HUDEP-2 (cell line): ENCODE data around the gene CRTC2.
"Not testable (repeated sequence)": the region's sequence is repeated elsewhere in the genome, so short reads cannot be mapped to it uniquely, and the experiment has no call there.

Source experiments
- DNase-seq, 76 experiments: peaks; one replicate each; lab custom pipeline; 2025; ENCODE audit not compliant: unreplicated experiment in 76 of 76; lab: John Stamatoyannopoulos, UW

The CRTC2 gene

DNA sequence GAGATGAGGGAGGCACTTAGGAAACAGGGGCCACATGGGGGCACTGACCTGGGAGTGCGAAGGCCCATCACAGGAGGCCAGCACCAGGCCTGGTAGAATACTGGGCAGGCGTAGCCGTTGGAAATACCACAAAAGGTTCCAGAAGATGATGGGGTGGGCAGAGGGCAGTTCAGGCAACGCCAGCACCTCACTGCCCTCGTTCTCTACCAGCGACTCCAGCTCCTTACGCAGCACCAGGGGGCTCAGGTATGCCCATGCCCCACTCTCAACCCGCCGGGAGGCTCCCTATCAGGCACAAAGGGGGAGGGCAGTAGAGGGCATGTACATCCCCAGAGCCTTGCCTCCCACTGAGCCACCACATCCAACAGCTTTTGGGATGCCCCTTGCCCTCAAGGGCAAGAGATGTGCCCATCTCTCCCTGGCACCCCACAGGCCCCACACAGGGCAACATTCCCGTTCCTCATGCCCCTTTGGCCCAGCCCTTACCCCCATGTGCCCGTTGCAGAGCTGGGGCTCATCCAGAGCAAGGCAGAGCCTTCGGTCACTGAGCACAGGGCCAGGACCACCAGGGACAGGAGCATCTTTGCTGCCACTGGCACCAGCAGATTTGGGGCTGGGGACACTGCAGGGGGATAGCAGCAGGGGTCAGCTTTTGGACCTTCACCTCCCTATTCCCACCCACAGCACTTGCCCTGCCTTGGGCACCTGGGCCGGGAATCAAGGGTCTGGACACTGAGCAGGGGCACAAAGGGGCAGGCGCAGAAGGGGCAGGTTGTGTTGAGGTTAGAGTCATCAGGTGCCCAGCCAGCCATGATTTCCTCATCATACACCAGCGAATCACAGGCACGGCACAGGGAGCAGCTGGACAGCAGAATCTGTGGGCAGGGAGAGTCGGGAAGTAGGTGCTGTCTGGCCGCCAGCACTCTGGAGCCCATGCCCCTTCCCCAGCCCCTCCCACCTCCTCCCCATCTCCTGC is 26.0 kb downstream of the CRTC2 start:
- no peak for DNase-seq

GRCh38 chr1:153929981-153930948 is 28.1 kb downstream of the CRTC2 start:
- DNase-seq = no peak

DNA sequence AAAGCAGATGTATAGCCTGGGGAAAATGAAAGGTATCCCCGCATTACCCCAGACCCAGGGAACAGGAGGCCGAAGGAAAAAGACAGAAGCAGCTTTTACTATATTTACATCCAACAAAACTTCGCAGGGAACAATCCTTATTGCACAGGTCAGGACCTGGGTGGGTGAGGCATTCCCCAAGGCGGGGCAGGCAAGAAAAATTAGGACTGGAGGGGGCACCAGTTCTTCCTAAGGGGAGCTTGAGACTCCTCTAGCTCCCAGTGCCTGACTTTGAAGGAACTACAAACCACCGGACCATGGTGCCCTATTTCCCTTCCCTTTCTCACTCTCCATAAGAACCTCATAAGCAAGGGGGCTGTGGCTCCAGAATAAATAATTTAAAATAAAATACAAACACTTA is 29.0 kb downstream of the CRTC2 start:
- DNase-seq = no peak

DNA sequence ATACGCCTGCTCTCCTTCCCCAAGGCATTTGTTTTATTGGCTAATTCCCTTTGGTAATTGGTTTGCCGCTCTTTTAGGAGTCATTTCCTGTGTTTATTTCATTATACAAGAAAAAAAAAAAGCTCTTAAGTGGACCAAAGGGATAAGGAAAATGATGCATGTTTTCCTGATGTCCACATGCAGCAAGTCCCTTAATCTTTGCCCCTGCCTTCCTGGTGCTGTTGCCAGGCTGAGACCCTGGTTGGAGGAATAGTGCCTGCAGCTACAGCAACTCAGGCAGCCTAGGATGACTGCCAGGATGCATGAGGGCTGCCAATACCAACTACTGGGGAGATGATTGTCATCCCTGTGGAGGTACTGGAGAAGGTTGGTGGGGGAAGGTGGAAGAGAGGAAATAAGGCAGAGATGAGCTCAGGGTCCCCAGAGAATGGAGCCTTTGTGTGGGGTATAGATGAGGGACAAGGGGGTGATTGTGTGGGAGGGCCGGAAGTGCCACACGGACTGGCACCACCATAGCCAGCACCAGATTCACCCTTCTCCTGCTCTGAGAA is 29.5 kb downstream of the CRTC2 start:
- DNase-seq = no peak

- DNase-seq = no peak
These were observed 30.2 kb downstream of the CRTC2 start for GRCh38 chr1:153928245-153928644.

GRCh38 chr1:153926405-153926804 is 32.0 kb downstream of the CRTC2 start:
- no peak for DNase-seq

DNA sequence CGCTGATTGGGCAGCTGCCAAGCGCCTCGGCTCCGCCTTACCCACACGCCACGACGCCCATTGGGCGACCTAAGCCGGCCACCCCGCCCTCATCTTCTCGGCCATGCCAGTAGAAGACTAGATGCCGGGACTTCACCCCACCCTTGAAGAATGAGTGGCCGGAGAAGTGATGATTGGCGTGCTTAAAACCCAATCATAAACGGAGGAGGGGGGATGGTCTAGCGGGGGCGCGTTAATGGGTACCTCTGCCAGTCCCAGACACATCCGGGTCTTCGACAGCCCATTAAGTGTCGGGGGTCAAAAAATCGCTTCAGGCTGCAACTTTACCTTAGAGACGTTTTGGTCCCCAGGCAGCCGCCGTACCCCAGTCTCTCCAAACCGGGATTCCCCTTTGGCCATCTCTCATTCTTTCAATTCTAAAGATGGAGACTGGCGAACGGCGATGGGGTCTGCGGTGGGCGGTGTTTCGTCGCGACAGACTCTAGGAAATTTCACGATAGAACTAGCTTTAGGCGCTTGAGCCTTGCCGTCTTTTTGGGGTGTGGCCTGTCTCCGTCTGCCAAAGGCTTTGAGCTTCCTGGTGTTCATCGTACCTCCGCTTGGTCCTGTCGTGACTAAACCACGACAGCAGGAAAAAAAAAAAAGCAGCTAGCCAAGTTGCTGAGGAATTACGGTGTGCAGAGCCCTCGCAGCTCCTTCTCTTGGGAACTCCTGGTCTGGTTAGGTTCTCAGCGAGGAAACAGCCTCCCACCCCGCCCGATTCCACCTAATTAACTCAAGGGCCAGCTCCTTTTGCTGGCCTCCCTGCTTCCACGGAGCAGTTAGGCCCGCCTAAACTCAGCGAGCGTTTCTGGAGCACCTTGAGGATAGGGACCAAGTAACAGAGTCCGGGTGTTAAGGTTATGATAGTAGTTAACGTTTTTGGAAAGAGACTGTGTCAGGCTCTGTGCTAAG is 35.2 kb downstream of the CRTC2 start, which contains the start of gene GATAD2B:
Gene GATAD2B (minus strand): TSS at position 1 of the 954 bp plus-strand sequence. CDS start 94,625 bp downstream, outside the sequence.
- peak in 75 of 76 experiments; percentile 90 to 100 (median 99) for DNase-seq

DNA sequence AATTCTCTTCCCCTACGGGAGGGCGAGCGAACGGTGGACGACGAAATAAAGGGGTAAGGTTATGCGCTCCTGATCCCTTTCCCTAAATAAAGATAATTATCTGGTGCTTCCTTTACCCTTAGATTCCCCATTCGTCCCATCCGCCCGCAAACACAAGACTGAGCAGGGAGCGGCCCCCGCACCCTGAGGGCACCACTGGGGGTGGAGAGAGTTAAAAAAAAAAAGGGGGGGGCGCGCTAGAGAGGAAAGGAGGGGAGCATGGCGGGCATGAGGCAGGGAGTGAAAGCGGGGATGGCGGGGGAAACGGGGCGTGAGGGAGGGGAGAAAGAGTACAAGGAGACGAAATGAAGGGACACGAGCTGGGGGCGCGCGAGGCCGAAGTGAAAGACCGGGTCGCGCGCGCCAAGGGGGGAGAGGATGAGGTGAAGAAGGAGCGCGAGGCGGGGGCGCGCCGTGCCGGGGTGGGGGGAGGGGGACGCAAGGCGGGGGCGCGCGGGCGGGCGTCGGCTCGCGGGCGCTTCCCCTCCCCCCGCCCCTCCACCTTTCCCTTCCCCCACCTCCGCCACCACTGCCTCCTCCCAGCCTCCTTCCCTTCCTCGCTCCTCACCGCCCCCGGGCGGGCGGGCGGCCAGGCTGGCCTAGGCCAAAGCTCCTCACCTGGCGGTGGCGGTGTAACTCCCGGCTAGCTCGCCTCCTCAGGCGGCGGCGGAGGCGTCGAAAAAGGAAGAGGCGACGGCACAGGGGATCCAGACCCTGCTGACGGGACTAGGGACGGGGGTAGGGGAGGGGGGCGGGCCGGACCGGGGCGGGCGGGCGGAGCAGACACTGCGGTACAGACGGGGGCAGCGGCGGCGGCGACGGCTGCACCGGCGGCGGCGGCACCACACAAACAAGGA is 36.1 kb downstream of the CRTC2 start:
- peak in 54 of 76 experiments; percentile 19 to 83 (median 66) for DNase-seq

DNA sequence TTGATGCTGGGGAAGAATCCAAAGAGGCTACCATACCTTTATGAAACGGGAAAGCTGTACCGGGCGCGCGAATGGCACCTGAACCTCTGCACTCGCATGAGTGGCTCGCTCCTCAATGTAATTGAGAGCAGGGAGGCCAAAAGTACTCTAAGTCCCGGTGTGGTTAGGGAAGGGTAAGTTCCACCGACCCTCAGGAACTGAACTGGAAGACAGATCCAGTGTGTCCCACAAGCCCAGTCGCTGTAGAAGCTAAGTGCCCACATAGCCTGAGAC is 36.7 kb downstream of the CRTC2 start:
- peak in 1 of 76 experiments; percentile 19 for DNase-seq

- DNase-seq = no peak
These were observed 37.2 kb downstream of the CRTC2 start for GRCh38 chr1:153921080-153921802.

DNA sequence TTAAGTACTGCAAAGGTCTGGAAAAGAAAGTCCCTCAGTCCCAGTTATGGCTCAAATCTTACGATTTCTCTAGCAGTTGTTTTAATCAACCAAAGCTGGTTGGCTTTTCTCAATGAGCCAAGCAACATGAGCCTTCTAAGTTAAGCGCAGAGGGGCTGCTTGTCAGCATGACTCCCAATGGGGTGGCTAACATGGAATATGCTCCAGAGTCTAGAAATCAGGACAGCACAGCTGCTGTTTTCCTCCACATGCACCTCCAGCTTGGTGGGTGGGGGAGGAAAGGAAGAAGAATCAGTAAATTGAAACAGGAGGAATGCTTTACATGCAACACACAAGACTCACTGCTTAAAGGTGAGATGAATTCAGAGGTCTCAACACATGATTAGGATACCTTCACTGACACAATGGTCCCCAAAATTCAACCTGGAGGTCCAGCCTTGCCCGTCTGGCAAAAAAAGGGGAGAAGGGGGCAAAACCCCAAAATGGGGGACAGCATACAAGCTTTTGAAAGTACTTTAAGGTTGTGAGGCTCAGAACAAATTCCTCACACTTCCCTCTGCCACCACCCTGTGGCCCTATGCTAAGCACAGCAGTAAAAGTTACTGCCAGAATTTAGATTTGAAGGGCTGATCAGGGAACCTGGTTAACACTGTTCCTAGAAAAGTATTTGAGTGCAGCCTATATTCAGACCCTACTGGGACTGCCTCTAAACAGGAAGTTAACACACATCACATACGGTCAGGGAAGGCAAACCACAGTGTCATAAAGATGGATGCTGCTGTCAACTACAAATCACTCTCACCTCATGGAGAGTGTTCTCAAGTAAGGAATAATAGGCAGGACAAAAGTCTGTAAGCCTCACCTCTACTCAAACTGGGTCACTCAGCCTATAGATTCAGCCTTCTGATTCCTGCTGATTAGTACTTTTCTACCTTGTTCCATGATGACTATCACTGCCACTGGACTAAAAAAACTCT is 38.2 kb downstream of the CRTC2 start:
- peak in 19 of 76 experiments; percentile 6 to 47 (median 22) for DNase-seq

DNA sequence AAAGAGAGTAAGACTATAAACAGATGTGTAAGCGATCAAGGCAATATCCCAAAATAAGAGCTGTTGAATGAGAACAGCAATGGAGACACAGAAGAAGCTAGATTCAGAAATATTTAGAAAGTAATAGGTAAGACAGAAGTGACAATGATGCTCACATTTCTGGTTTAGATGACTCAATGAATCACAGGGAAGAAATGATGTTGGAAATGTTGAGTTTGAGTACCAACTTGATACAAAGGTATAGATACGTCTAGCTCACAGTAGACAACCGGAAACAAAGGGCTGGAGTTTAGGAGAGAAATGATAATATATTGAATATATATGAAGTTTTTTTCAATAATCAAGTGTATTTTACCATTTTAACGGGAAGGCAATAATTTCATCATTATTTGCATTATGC is 42.1 kb downstream of the CRTC2 start:
- DNase-seq = no peak

- DNase-seq = no peak
These were observed 46.1 kb downstream of the CRTC2 start for GRCh38 chr1:153912349-153912748.

- not testable (repeated sequence) for DNase-seq
These were observed 47.9 kb downstream of the CRTC2 start for GRCh38 chr1:153910560-153910959.

DNA sequence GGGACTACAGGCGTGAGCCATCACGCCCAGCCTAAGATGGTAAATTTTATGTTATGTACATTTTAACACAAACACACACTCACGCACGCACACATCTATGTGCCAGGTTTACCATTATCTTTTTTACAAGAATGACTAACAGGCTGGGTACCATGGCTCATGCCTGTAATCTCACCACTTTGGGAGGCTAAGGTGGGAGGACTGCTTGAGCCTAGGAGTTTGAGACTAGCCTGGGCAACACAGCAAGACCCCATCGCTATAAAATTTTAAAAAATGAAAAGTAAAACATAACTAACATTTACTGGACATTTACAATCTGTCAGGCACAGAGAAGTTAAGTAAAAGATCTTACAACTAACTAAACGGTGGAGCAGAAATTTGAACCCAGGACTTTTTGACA is 50.3 kb downstream of the CRTC2 start:
- DNase-seq = no peak

DNA sequence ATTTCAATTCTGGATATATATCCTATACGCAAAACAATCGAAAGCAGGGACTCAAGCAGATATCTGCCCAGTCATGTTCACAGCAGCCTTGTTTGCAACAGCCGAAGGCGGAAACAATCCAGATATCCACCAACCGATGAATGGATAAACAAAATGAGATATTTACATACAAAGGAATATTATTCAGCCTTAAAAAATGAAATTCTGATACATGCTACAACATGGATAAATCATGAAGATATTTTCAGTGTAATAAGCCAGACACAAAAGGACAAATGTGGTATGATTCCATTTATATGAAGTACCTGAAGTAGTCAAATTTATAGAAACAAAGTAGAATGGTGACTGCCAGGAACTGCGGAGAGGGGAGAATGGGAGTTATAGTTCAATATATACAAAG is 51.3 kb downstream of the CRTC2 start:
- no peak for DNase-seq

DNA sequence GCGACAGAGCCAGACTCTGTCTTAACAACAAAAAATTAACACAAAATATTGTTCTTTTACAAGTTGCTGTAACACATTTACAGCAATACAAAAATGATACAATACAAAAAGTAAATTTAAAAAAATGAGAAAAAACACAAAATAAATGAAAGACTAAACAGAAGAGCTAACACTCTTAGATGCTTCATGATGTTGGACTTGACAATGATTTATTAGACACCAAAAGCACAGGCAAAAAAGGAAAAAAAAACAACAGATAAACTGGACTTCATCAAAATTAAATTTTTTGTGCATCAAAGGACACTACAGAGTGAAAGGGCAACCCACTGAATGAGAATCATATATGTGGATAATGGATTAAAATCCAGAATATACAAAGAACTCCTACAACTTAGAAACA is 52.0 kb downstream of the CRTC2 start:
- DNase-seq = no peak
